Lung (tissue), 12 donors: ENCODE results near the gene HSD17B4. TPM values are rescaled to one million over a fixed set of nuclear protein-coding genes. Genes with fewer than 3 reads are reported as not detected.
A peak's percentile ranks its signal among the peaks of the same experiment; 100 is the strongest.
"Not testable (repeated sequence)": the region's sequence is repeated elsewhere in the genome, so short reads cannot be mapped to it uniquely, and the experiment has no call there.

Source experiments
- ATAC-seq: fragments of 200-7000 bp; cut with Tn5 transposase; one replicate; pipeline ENCODE4 v1.9.1; 2020; ENCODE audit warnings: moderate number of reproducible peaks; ENCODE audit not compliant: insufficient read depth, low FRiP score
- DNase-seq, 3 donors: peaks; one replicate each; pipeline ENCODE4 v3.0.0-alpha.2; 2013 to 2017
- H3K27ac ChIP-seq, 2 donors: one replicate each; pipeline ENCODE4 v1.5.1; 2013; ENCODE audit warnings: mild to moderate bottlenecking in 2 of 2, moderate library complexity in 2 of 2, control low read depth in 1 of 2, inconsistent platforms in 1 of 2, low read depth in 1 of 2, low read length in 1 of 2
- H3K27me3 ChIP-seq, 3 donors: one replicate each; pipeline ENCODE4 v1.5.1; 2013; ENCODE audit warnings: low read length in 2 of 3; ENCODE audit not compliant: control insufficient read depth in 3 of 3, insufficient read depth in 3 of 3
- H3K36me3 ChIP-seq, 4 donors: one replicate each; pipeline ENCODE4 v1.5.1; 2013; ENCODE audit warnings: low read length in 4 of 4, mild to moderate bottlenecking in 1 of 4, moderate library complexity in 1 of 4; ENCODE audit not compliant: control insufficient read depth in 4 of 4, insufficient read depth in 4 of 4
- H3K4me1 ChIP-seq, 5 donors: one replicate each; pipeline ENCODE4 v1.5.1; 2013; ENCODE audit warnings: low read length in 5 of 5, mild to moderate bottlenecking in 2 of 5, moderate library complexity in 1 of 5; ENCODE audit not compliant: control insufficient read depth in 5 of 5, insufficient read depth in 5 of 5
- H3K4me3 ChIP-seq: one replicate; pipeline ENCODE4 v1.5.1; 2013; ENCODE audit warnings: mild to moderate bottlenecking, control low read depth, moderate library complexity
- H3K9ac ChIP-seq, 2 donors: one replicate each; pipeline ENCODE4 v1.5.1; 2013; ENCODE audit warnings: low read length in 2 of 2, control low read depth in 1 of 2; ENCODE audit not compliant: insufficient read depth in 1 of 2
- H3K9me3 ChIP-seq, 4 donors: one replicate each; pipeline ENCODE4 v1.5.1; 2013; ENCODE audit warnings: low read length in 3 of 4, mild to moderate bottlenecking in 1 of 4, moderate library complexity in 1 of 4; ENCODE audit not compliant: control insufficient read depth in 4 of 4, insufficient read depth in 3 of 4
- CTCF ChIP-seq: IDR thresholded peaks from 2 replicates; pipeline ENCODE4 v1.5.1; 2012; ENCODE audit warnings: mild to moderate bottlenecking; ENCODE audit errors: control extremely low read depth, extremely low read depth
- WGBS, 2 donors: extraction: QIAGEN DNeasy Blood & Tissue Kit; methylation state at CpG; one replicate each; pipeline ENCODE4 v1.1.7; 2013; 5-methylcytosine and 5-hydroxymethylcytosine counted together
- polyA plus RNA-seq, 2 donors: library from polyadenylated mRNA; stranded (reverse); fragments of 200-250 nt; gene quantifications; one replicate each; pipeline ENCODE4 v1.2.1, GENCODE V29; 2013
- total RNA-seq, 2 donors: library from RNA; depleted of rRNA in 1 of 2; stranded (reverse); fragments of >200 nt in 1 of 2; gene quantifications; one replicate each; pipeline ENCODE4 v1.2.1, GENCODE V29; 2014 to 2021
- donor health status: control.
- donor health status: control.
- donor health status: Bipolar disorder and iron deficiency.
- donor health status: healthy.
- donor health status: DM: yes; HTN: yes; CAD: no.

The HSD17B4 gene
- total and polyA plus RNA-seq, 4 donors = 329 to 371 (median 358) TPM

GRCh38 chr5:119410448-119411159, 41.7 kb upstream of the HSD17B4 start:
- Histone ChIP-seq H3K9ac (no peak overlapping the region), H3K4me1 (peaks cover 0 to 6% (median 0%) of the 10 kb centered on the region in 5 donors), H3K9me3 (no peaks in the 10 kb centered on the region), H3K27ac (no peak overlapping the region), H3K27me3 (no peaks in the 10 kb centered on the region), H3K36me3 (no peaks in the 10 kb centered on the region), H3K4me3 (no peak overlapping the region)
- peak in 1 of 3 donors; percentile 32 for DNase-seq
- WGBS, 2 donors = 83 to 90% methylated on average over 4 of the region's 4 CpGs
- TF ChIP-seq CTCF = no peak
- ATAC-seq = no peak

GRCh38 chr5:119411361-119412278, 40.7 kb upstream of the HSD17B4 start:
- H3K36me3 ChIP-seq = no peaks in the 10 kb centered on the region
- peak; percentile 96 for ATAC-seq

GRCh38 chr5:119412279-119413227, 39.7 kb upstream of the HSD17B4 start:
- Histone ChIP-seq H3K9me3 (no peaks in the 10 kb centered on the region), H3K27ac (no peak overlapping the region), H3K27me3 (no peaks in the 10 kb centered on the region), H3K36me3 (no peaks in the 10 kb centered on the region), H3K4me1 (peaks cover 0 to 6% (median 0%) of the 10 kb centered on the region in 5 donors), H3K4me3 (no peak overlapping the region), H3K9ac (no peak overlapping the region)
- ATAC-seq = no peak
- DNase-seq = peak in 2 of 3 donors; percentile 31 to 34
- TF ChIP-seq CTCF = no peak
- WGBS, 2 donors = 42 to 49% methylated on average over 9 of the region's 9 CpGs

More at GRCh38 chr5:119411361-119412278, 40.7 kb upstream of the HSD17B4 start:
- H3K27ac ChIP-seq = peak overlapping the region; percentile 34 to 64
- H3K9ac ChIP-seq = peak overlapping the region; percentile 46 to 89
- H3K4me3 ChIP-seq = peak overlapping the region; percentile 22
- no peaks in the 10 kb centered on the region for H3K27me3 ChIP-seq
- peak; percentile 86 for TF ChIP-seq CTCF
- peak; percentile 74 to 90 (median 89) for DNase-seq
- no peaks in the 10 kb centered on the region for H3K9me3 ChIP-seq
- WGBS, 2 donors = 16 to 18% methylated on average over 15 of the region's 15 CpGs
- peaks cover 0 to 6% (median 0%) of the 10 kb centered on the region in 5 donors for H3K4me1 ChIP-seq

- H3K4me1 ChIP-seq, H3K36me3 ChIP-seq: not testable (repeated sequence)
These were observed 38.1 kb upstream of the HSD17B4 start for GRCh38 chr5:119414124-119414734.

More at GRCh38 chr5:119414124-119414734, 38.1 kb upstream of the HSD17B4 start:
- ATAC-seq, H3K4me3 ChIP-seq, H3K9ac ChIP-seq, H3K9me3 ChIP-seq, DNase-seq, H3K27ac ChIP-seq, H3K27me3 ChIP-seq: not testable (repeated sequence)
- 64 to 68% methylated on average over 13 of the region's 13 CpGs for WGBS, 2 donors
